Esophagus squamous epithelium (tissue), 4 donors: ENCODE measurements around the gene FREM1.

Experiments
- CTCF ChIP-seq, 6 experiments: fragments of 450-650 bp in 4 of 6; fragments of 200-600 bp in 2 of 6; sonication (generic) in 2 of 6; IDR thresholded peaks; one replicate each; pipeline ENCODE4 v1.5.1; 2016 to 2019; ENCODE audit warnings: antibody characterized with exemption in 6 of 6, mild to moderate bottlenecking in 4 of 6, moderate library complexity in 4 of 6
- POLR2A ChIP-seq, 4 donors: fragments of 450-650 bp; IDR thresholded peaks; one replicate each; pipeline ENCODE4 v1.6.1; 2017; ENCODE audit warnings: antibody characterized with exemption in 4 of 4, mild to moderate bottlenecking in 4 of 4, moderate library complexity in 3 of 4

GRCh38 chr9:14782286-14783051 is 127.8 kb downstream of the FREM1 start:
- TF ChIP-seq POLR2A (IDR thresholded peaks at IDR 0.05) (no peak), CTCF (IDR thresholded peaks at IDR 0.05) (no peak)
